C4-2B (cell line): ENCODE measurements around the gene TDRD3.

Experiments used
- ZFX ChIP-seq: fragments of 450-650 bp; IDR thresholded peaks from 2 replicates; pipeline ENCODE4 v1.6.1; 2017
- TF ChIP-seq, protein P1 (sequence below): fragments of 450-650 bp; conservative IDR thresholded peaks from 2 replicates; pipeline ENCODE4 v1.5.1; 2017; ENCODE audit warnings: mild to moderate bottlenecking

DNA sequence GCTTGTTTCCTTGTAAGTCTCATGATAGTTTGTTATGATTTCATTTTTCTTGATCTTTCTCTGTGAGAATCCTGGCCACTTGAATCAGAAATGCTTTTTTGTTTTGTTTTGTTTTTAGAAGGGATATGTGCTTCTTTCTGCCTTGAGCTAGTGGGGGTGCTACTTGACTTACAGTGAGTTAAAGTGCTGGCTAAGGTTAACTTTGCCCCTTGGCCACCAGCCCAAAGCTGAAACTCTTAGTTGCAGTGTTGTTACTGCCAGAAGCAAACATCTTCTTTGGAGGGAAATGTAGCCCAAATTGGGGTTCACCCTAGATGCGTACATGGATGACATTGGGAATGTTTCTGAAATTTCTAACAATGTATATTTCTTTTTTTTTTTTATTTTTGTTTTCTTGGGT, 57.4 kb downstream of the TDRD3 start:
- TF ChIP-seq, protein P1, sequence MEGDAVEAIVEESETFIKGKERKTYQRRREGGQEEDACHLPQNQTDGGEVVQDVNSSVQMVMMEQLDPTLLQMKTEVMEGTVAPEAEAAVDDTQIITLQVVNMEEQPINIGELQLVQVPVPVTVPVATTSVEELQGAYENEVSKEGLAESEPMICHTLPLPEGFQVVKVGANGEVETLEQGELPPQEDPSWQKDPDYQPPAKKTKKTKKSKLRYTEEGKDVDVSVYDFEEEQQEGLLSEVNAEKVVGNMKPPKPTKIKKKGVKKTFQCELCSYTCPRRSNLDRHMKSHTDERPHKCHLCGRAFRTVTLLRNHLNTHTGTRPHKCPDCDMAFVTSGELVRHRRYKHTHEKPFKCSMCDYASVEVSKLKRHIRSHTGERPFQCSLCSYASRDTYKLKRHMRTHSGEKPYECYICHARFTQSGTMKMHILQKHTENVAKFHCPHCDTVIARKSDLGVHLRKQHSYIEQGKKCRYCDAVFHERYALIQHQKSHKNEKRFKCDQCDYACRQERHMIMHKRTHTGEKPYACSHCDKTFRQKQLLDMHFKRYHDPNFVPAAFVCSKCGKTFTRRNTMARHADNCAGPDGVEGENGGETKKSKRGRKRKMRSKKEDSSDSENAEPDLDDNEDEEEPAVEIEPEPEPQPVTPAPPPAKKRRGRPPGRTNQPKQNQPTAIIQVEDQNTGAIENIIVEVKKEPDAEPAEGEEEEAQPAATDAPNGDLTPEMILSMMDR, result no peak
- TF ChIP-seq ZFX, result no peak
